Measurements from ENCODE around the gene SF3A1. TPM values are rescaled to one million over a fixed set of nuclear protein-coding genes. Genes with fewer than 3 reads are reported as not detected.
A peak's percentile ranks its signal among the peaks of the same experiment; 100 is the strongest.

Gene SF3A1
- total RNA-seq, 4 donors from 2014 or later: 90.4 to 182 (median 160) TPM

DNA sequence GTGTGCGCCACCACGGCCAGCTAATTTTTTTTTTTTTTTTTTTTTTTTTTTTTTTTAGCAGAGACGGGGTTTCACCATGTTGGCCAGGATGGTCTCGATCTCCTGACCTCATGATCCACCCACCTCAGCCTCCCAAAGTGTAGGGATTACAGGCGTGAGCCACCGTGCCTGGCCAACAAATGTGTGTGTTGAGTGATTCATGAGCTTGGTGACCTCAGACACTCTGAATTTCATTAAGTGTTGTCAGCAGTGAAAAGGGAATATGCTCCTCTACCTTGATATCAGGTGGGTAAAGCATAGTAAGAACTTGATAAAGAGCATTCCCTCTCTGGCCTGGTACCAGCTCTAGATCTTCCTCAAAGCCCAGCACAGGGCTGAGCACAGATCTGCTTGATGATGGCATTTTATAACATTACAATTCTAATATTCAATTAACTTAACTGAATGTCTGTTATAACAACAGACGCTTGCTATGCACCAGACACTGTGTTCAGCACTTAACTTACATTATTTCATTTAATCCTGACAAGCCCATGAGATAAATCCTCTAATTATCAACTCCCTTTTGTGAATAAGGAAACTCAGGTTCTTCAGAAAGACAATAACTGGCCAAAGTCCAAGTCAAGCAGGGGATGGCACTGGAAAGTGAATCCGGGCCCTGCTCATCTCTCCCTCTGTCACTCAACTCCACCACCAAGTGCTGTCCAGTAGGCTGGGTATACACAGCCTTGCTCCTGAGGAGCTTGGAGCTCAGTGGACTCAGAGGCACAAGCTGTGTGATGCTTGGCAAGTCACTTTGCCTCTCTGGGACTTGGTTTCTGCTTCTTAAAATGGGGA is 42.9 kb downstream of the SF3A1 start:
- no peak for TF ChIP-seq POLR2A (IDR thresholded peaks at IDR 0.05)
- TF ChIP-seq, protein P1, sequence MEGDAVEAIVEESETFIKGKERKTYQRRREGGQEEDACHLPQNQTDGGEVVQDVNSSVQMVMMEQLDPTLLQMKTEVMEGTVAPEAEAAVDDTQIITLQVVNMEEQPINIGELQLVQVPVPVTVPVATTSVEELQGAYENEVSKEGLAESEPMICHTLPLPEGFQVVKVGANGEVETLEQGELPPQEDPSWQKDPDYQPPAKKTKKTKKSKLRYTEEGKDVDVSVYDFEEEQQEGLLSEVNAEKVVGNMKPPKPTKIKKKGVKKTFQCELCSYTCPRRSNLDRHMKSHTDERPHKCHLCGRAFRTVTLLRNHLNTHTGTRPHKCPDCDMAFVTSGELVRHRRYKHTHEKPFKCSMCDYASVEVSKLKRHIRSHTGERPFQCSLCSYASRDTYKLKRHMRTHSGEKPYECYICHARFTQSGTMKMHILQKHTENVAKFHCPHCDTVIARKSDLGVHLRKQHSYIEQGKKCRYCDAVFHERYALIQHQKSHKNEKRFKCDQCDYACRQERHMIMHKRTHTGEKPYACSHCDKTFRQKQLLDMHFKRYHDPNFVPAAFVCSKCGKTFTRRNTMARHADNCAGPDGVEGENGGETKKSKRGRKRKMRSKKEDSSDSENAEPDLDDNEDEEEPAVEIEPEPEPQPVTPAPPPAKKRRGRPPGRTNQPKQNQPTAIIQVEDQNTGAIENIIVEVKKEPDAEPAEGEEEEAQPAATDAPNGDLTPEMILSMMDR (IDR thresholded peaks at IDR 0.05): no peak
- no peak for DNase-seq
- Histone ChIP-seq H3K4me3 (no peak overlapping the region), H3K4me1 (peaks cover 10 to 70% (median 53%) of the 10 kb centered on the region in 4 donors), H3K36me3 (no peaks in the 10 kb centered on the region), H3K9me3 (no peaks in the 10 kb centered on the region), H3K27ac (peak overlapping the region in 3 of 4 donors; percentile 20 to 51 (median 29)), H3K27me3 (no peaks in the 10 kb centered on the region)

DNA sequence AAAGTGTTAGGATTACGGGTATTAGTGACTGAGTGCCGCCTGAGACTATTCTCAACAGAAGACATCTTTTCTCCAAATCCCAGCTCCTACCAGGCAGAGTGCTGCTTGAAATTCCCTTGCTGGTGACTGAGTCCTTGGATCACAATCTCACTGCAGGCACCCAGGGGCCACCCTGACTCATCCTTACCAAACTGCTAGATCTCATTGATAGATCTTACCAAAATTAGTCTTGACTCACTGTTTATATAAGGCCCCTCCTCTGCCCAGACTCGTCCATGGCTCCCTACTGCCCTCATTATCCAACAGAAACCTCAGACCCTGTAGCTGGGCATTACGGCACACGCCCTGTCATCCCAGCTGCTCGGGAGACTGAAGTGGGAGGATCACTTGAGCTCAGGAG is 44.6 kb downstream of the SF3A1 start:
- TF ChIP-seq, protein P1 (IDR thresholded peaks at IDR 0.05): no peak
- no peak for TF ChIP-seq POLR2A (IDR thresholded peaks at IDR 0.05)
- Histone ChIP-seq H3K27ac (peak overlapping the region; percentile 59 to 89 (median 87)), H3K9me3 (no peaks in the 10 kb centered on the region), H3K36me3 (no peaks in the 10 kb centered on the region), H3K27me3 (no peaks in the 10 kb centered on the region), H3K4me1 (peaks cover 10 to 87% (median 70%) of the 10 kb centered on the region in 4 donors), H3K4me3 (no peak overlapping the region)
- no peak for DNase-seq

DNA sequence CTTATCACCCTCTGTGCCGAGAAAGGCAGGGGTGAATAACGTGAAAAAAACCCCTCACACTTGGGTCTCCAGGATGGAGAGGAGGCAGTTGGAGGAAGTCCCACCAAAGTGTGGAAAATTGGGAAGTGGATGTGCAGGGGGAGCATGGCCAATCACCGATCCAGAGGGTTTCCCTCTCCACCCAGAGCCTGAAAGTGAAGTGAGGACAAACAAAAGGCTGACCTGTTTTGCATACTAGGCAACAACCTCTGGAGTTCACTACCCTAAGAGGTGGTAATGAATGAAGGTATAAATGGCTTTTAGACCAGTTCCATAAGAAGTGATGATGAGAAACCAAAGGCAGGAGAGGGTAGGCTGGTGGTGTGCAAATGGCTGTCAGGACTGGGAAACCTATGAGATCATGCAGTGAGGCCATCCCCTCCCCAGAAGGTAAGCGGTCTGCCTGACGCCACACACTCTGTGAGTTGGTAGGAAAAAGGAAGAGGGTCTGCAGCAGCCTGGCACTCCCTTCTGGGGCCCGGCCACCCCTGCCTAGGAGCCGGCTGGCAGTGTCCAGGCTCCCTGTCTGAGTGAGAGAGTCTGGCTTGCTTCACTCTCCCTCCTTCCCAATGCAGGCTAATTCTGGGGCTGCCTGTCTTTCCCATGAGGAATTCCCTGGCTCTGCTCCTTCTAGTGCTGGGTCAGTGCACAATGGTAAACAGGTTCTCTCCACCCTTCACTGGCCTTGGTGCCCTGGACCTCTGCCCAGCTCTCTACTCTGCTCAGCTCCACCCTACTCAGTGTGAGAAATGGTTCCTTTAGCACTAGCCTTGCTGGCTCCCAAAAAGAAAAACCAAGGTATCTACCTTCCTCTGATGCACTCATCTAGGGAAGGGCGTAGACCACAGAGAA is 45.6 kb downstream of the SF3A1 start:
- Histone ChIP-seq H3K36me3 (no peaks in the 10 kb centered on the region), H3K27me3 (no peaks in the 10 kb centered on the region), H3K4me3 (peak overlapping the region in 1 of 4 donors; percentile 14), H3K27ac (peak overlapping the region; percentile 59 to 89 (median 87)), H3K4me1 (peaks cover 10 to 93% (median 70%) of the 10 kb centered on the region in 4 donors), H3K9me3 (no peaks in the 10 kb centered on the region)
- TF ChIP-seq POLR2A (IDR thresholded peaks at IDR 0.05): no peak
- TF ChIP-seq, protein P1 (IDR thresholded peaks at IDR 0.05): no peak
- DNase-seq: peak in 1 of 3 donors; percentile 68

DNA sequence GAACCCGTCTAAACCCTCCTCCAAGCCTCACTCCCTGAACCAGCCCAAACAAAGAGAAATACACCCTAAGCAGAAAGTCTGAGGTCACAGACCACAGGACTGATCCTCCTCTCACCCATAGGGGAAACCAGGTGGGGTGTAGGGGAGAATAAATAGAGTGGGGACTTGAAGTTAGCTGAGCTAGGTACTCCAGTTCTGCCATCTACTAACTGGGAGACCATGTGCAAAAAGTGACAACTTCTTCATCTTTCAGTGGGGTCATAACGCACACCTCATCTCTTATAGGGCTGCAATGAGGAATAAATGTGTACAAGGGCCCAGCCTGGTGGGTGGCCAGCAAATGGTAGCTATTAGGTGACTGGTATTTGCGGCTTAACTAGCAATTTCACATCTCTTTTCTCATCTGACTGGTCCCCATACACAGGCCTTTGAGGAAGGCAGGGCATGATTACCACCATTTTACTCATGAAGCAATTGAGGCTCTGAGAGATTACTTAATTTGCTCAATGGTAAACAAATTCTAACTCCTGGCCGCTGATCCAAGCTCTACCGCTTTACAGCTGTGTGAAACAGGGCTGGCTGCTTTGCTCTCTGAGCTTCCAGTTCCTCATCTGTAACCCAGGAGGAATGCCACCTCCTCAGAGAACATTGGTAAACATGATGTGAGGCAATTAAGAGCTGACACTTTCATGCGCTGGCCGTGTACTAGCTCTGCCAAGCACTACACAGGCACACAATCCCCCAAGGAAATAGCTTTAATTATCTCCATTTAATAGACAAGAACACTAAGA is 46.5 kb downstream of the SF3A1 start:
- H3K27ac ChIP-seq: peak overlapping the region; percentile 59 to 89 (median 87)
- no peak overlapping the region for H3K4me3 ChIP-seq
- no peaks in the 10 kb centered on the region for H3K9me3 ChIP-seq
- peaks cover 17 to 96% (median 72%) of the 10 kb centered on the region in 4 donors for H3K4me1 ChIP-seq
- TF ChIP-seq, protein P1 (IDR thresholded peaks at IDR 0.05): peak in 1 of 6 experiments; percentile 24
- no peak for TF ChIP-seq POLR2A (IDR thresholded peaks at IDR 0.05)
- peak in 2 of 3 donors; percentile 60 to 76 for DNase-seq
- H3K27me3 ChIP-seq: no peaks in the 10 kb centered on the region
- H3K36me3 ChIP-seq: no peaks in the 10 kb centered on the region

Measured in Peyer's patch (tissue), 4 donors.